Stimulated activated CD4-positive, alpha-beta T cell treated with anti-CD3 and anti-CD28 coated beads, TNF-alpha, amount 100 ng/mL, for 1 hour (primary cell): ENCODE data around the gene NUP188.

Experiments
- DNase-seq, 3 donors: peaks; one replicate each; pipeline ENCODE4 v3.0.0-alpha.2; 2020; ENCODE audit warnings: low read depth in 3 of 3, low spot score in 1 of 3

The NUP188 gene

DNA sequence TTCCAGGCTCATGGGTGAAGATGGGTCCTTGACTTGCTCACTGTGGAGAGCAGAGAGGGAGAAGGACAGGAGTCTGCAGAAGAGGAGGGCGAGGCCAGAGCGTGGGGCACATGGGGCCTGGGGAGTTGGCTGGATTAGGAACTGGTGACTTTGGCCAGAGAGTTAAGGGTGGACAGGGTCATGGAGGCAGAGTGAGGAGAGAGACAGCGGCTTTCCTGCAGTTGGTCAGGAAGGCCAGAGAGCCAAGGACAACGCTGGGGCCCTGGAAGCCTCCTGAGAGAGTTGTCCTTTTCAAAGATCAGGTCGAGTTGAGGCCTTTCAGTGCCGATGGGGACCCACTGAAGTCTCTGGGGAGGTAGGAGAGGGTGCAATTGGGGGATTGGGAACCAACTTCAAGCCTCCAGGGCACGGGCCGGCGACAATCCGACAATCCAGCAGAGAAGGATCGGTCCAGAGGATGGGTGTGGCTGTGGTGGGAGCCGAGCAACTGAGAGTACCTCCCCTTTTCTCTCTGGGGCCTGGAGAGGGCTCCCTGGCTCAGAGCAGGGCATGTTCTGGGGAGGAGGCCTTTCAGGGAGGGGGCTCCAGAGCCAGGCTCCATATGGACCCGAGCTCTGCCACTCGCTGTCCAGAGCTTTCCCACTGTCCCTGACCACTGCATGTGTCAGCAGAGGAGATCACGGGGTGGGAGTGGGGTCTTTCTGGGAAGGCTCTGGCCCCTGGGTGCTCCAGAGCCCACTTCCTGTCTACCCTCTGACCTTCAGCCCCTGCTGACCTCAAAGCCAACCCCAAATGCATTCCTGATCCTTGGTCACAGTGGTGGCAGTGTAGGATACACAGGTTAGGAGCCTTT, 34.2 kb upstream of the NUP188 start:
- no peak for DNase-seq

DNA sequence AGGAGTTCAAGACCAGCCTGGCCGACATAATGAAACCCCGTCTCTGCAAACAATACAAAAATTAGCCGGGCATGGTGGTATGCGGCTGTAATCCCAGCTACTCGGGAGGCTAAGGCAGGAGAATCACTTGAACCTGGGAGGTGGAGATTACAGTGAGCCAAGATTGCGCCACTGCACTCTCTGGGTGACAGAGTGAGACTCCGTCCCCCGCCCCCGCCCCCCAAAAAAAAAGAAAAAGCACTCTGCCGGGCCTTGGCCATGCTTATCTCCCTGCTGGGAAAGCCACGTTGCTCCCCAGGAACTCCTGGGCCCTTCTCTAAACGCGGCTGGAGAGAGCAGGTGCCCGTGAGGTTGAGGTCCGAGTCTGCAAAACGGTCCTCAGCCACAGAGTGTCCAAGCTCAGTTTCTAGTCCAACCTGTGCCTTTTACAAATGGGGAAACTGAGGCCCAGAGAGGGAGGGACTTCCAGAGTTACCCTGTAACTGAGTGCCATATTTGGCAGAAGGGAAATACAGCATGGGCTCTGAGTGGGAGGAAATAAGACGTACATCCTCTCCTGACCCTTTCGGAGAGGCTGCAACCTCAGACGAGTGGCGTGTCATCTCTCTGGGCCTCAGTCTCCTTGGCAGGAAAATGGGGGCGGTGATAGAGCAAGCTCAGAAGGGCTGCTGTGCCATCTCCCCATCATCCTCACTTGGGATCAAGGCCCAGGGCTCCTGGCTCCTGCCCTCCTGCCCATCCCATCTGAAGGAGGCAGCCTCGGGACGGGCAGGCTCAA, 33.3 kb upstream of the NUP188 start:
- no peak for DNase-seq

DNA sequence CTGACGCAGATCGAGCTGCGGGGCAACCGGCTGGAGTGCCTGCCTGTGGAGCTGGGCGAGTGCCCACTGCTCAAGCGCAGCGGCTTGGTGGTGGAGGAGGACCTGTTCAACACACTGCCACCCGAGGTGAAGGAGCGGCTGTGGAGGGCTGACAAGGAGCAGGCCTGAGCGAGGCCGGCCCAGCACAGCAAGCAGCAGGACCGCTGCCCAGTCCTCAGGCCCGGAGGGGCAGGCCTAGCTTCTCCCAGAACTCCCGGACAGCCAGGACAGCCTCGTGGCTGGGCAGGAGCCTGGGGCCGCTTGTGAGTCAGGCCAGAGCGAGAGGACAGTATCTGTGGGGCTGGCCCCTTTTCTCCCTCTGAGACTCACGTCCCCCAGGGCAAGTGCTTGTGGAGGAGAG, 31.3 kb upstream of the NUP188 start:
- no peak for DNase-seq

DNA sequence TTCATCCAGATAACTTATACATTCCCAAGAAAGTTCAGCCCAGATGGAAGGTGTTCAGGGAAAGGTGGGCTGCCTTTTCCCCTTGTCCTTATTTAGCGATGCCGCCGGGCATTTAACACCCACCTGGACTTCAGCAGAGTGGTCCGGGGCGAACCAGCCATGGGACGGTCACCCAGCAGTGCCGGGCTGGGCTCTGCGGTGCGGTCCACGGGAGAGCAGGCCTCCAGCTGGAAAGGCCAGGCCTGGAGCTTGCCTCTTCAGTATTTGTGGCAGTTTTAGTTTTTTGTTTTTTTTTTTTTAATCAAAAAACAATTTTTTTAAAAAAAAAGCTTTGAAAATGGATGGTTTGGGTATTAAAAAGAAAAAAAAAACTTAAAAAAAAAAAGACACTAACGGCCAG, 30.8 kb upstream of the NUP188 start:
- no peak for DNase-seq

DNA sequence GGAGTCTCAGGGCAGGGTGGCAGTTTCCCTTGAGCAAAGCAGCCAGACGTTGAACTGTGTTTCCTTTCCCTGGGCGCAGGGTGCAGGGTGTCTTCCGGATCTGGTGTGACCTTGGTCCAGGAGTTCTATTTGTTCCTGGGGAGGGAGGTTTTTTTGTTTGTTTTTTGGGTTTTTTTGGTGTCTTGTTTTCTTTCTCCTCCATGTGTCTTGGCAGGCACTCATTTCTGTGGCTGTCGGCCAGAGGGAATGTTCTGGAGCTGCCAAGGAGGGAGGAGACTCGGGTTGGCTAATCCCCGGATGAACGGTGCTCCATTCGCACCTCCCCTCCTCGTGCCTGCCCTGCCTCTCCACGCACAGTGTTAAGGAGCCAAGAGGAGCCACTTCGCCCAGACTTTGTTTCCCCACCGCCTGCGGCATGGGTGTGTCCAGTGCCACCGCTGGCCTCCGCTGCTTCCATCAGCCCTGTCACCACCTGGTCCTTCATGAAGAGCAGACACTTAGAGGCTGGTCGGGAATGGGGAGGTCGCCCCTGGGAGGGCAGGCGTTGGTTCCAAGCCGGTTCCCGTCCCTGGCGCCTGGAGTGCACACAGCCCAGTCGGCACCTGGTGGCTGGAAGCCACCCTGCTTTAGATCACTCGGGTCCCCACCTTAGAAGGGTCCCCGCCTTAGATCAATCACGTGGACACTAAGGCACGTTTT, 30.2 kb upstream of the NUP188 start:
- DNase-seq: no peak

DNA sequence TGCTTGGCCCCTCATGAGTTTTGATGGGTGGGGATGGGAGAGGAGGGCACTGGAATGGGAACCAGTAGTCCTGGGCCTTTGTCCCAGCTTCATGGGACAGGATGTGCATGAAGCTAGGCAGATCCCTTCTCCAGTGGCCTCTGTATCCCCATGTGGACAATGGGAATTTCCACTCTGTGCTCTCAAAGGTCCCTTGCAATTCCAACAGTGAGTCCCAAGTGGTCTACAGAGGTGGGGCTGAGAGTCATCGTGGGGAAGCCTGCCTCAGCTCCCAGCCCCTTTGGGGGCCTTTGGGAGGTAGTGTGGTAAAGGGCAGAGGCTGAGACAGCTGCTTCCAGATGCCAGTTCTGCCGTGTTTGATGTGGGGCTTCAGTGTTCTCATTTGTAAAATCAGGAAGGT, 28.6 kb upstream of the NUP188 start:
- no peak for DNase-seq

DNA sequence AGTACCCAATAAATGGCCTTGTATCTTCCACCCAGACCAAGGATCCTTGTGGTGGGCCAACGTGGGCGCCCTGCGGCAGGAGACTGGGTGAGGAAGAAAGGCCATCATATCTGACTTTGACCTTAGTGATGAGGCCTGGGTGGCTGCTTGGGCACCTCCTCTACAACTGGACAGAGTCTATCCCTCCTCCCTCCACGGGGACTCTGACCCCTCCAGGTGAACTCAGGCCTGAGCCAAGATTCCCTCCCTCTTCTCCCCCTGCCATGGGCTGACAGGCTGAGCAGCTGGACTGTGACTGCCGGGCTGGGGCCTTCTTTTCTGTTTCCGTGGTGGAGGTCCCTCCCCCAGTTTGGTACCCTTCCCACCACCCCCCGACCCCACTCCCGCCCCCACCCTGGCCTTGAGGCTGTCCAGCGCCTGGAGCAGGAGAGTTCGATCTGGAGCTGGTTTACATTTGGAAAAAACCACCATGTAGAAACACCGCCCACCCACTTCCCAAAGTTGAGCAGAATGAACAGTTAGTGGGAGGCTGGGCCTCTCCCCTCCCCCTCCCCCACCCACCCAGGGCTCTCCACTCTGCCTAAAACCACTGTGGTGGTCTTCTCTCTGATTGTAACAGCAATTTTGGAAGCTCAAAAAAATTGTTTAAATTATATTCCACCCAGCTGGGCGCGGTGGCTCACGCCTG, 28.0 kb upstream of the NUP188 start:
- DNase-seq: no peak

DNA sequence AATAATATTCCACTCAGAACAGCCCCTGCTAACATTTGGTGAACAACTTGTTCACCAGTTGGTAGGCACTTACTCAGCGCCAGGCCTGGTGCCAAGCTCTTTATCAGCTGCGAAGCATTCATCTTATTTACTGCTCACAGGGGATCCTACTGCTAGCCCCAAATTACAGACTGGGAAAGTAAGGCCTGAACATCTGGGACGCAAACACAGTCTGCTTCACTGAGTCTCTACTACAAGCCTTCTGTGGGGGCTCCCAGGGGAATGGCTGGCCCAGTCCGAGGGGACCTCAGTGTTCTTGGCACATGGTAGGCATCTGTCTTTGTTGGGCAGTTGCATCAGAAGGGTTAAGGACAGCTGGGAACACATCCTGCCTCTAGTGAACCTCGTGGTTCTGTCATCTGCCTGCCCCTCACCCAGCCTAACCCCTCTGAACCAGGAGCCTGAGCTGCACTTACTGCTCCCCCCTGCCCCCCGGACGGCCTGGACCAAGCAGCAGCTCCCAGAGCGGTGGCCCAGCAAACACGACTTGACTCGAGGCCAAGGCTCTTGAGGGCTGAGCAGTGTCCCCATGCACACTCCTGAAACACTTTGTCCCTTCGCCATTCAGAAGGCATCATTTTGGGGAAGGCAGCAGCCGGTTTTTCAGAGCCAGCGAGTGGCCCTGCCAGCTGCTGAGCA, 27.0 kb upstream of the NUP188 start, which contains the start of gene PHYHD1:
Gene PHYHD1 (plus strand): TSS at position 602 of the 678 bp plus-strand sequence. CDS start 1,342 bp downstream, outside the sequence.
- DNase-seq: no peak

DNA sequence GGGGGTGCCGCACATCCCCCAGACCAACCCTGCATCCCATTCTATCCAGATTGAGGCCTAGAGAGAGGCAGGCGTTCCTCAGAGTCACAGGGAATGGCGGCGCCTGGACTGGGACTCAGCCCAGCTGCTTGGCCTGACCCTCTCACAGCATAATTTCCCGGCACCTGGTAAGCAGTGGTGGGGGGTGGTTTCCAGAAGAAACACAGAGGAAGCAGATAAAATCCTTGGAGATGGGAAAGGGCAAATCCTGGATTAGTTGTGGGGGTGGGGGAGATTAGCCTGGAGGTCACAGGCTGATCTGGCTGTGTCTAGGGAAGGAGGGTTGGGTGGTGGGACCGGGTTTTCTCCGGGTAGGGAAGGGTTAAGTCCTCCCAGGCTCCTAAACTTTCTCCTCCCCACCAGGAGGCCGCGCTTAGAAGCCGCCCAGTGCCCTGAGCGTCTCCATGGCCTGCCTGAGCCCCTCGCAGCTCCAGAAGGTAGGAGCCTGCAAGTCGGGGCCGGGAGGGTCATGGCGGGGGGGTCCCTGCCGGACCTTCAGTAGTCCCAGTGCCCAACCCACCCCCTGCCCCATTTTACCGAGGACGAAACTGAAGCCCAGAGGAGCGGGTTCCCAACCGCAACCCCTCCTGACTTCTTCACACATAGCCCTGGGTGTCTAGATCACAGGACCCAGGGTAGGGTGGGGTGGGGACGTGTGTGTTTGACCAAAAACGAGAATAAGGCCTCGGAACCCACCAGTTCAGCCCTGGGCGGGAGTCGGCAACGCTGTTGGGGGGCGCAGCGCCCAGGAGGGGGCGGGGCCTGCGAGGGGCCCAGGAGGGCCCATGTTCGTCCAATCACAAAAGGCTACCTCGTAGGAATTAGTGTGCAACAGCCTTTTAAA, 25.4 kb upstream of the NUP188 start:
- no peak for DNase-seq

DNA sequence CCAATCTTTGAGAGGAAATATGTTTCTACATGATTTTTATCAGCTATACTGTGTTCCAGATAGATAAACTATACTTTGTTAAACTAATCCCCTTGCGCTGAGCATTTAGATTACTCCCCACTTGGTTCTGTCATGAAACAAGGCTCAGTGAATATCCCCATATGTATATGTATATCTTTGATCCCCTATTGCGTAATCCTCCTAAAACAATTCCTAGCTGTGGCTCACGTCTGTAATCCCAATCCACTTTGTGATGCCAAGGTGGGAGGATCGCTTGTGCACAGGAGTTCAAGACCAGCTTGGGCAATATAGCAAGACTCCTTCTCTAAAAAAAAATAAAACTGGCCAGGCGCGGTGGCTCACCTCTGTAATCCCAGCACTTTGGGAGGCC, 24.0 kb upstream of the NUP188 start:
- no peak for DNase-seq

DNA sequence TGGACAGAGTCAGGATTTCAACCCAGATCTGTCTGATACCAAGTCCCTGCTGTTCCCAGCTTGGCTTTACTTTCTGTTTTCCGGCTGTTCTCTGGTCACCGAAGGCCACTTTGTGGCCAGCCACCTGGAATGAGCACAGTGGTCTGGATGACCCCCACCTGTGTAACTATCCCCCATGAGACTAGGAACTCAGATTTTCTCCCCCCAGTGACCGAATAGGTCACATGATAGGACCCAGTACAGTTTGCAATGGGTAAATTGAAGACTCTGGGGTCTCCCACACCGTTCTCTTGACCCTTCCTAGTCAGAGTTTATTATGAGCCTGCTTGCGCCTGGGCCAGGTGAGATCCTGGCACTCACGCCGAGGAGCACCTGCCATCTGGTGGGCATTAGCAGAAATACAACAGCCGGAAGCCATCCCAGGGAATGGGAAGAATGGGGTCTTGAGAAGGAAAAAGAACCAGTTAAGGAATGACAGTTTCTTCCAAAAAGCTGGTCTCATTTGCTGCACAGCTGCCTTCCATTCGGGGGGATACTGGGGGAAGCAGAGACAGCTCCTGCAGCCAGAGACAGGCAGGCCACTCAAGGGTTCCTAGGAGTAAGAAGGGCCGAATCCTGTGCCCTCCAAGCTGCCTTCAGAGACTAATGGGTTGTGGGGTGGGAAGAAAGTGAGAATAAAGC, 19.6 kb upstream of the NUP188 start:
- peak in 2 of 3 donors; percentile 24 to 37 for DNase-seq

DNA sequence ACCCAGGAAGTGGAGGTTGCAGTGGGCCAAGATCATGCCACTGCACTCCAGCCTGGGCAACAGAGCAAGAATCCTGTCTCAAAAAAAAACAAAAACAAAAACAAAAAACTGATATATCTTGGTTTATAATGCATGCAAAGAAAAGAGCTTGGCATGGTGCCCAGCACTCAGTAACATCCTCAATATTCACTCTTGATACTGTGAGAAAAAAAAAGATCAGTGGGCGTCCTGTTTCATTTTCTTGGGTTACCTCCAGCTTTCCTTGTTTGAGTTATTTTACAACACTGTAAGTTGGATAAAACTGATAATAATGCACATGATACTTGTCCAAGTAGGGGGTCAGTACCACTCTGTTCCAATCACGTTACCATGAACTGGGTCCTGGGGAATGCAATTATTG, 18.9 kb upstream of the NUP188 start:
- DNase-seq: no peak

DNA sequence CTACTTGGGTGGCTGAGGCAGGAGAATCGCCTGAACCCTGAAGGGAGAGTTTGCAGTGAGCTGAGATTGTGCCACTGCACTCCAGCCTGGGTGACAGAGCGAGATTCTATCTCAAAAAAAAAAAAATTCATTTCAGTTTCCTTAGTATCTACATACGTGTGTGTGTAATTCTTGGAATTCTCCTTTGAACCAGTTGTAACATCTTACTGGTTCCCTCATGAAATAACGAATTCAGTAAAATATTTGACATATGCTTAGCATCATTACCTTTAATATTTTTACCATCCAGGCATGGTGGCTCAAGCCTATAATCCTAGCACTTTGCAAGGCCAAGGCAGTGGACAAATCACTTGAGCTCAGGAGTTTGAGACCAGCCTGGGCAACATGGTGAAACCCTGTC, 17.9 kb upstream of the NUP188 start:
- DNase-seq: no peak

DNA sequence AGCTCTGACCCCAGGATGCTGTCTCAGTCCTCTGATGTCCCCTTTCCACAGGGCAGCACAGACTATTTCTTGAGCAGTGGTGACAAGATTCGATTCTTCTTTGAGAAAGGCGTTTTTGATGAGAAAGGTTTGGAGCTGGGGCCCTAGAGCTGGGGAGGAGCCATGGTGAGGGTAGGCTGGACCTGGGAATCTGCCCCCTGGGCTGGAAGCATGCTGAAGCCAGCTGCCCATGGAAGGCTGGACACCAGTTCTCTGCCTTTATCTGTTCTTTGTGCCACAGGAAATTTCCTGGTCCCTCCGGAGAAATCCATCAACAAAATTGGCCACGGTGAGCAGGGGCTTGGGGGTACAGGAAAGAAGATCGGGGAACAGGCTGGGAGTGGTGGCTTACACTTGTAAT, 13.8 kb upstream of the NUP188 start:
- DNase-seq: no peak

DNA sequence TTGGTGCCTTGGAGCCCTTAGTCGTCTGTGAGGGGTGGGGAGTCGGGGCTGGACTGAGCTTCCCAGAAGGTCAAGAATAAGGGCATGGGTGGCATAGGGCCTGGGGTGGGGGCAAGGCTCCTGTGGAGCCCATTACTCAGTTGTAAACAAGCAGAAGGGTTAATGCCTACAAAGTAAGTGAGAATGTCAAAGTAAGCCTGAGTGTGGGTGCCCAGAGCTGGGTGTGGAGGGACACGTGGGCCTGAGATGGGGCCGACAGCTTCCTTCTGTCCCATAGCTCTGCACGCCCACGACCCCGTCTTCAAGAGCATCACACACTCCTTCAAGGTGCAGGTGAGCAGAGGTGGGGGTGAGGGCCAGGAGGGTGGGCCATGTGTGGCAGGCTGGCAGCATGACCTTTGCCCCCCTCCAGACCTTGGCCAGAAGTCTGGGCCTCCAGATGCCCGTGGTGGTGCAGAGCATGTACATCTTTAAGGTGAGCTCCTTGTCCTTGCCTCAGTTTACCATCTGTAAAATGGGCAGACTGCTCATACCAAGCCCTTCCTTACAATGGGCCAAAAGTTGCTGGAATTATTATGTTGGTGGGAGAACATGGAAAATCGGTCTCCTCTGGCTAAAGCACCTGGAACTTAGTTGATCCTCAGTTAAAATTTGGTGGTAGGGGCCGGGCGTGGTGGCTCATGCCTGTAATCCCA, 11.2 kb upstream of the NUP188 start:
- no peak for DNase-seq

DNA sequence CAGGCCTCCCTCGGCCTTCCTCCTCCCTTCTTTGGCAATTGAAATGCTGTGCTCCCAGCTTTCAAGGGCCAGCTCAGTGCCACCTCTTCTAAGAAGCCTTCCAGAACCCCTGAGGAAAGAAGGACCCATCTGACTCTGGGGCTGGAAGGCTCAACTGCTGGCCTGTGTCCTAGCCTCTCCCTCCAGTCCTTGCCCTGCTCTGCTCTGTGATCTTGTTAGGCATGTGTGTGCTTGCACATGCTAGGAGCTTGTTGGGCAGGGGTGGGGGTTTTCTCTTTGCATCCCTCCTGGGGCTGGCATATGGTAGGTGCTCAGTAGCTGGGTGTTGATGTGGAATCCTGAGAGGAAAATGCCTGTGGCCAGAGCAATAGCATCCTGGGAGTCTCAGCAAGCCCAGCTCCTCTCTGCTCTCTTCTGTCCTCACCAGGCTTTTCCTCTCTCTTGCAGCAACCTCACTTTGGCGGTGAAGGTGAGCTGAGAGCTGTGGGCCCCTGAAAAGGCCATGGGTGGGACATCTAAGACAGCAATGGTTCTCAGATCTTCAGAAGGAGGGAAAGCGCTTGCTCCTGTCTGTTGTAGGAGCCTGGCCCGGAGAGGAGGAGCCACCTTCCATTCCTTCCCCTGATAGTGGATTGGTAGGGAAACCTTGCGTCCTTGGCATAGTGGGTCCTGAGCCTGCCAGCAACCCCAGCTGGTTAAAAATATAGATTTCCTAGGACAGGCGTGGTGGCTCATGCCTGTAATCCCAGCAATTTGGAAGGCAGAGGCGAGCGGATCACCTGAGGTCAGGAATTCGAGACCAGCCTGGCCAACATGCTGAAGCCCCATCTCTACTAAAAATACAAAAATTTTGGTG, 10.0 kb upstream of the NUP188 start:
- no peak for DNase-seq

DNA sequence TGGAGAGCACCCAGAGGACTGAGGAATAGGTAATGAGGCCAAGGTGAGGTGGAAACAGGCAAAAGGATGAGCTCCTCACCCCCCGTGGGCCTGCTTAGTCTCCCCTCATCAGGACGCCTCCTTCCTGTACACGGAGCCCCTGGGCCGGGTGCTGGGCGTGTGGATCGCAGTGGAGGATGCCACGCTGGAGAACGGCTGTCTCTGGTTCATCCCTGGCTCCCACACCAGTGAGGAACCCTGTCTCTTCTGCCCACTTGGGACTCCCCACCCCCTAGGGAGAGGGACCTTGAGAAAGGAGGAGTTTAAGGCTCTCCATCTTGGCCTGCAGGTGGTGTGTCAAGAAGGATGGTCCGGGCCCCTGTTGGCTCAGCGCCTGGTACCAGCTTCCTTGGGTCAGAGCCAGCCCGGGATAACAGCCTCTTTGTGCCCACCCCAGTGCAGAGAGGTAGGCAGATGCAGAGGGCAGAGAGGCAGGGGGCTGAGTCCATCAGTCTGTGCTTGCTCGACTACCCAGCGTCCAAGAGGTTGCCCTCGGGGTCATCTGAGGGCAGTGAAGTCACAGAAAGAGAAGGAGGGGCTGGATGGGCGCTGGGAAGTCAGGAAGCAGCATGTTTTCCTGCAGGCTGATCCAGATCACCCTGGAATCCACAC, 7.1 kb upstream of the NUP188 start:
- no peak for DNase-seq
